Brain microvascular endothelial cell (primary cell): ENCODE data around the gene STRADB.

ENCODE experiments used
- DNase-seq: peaks from one replicate; pipeline ENCODE4 v3.0.0-alpha.2; 2020
- H3K27ac ChIP-seq: fragments of 250-450 bp; sonication (Bioruptor Pico); 2 replicates; pipeline ENCODE4 v1.5.1; 2020; ENCODE audit warnings: mild to moderate bottlenecking, moderate library complexity
- H3K27me3 ChIP-seq: fragments of 250-450 bp; sonication (Bioruptor Pico); replicated peaks from 2 replicates; pipeline ENCODE4 v1.5.1; 2020; ENCODE audit warnings: mild to moderate bottlenecking
- H3K36me3 ChIP-seq: fragments of 250-450 bp; sonication (Bioruptor Pico); replicated peaks from 2 replicates; pipeline ENCODE4 v1.5.1; 2020; ENCODE audit warnings: mild to moderate bottlenecking
- H3K4me3 ChIP-seq: 2 replicates; pipeline ENCODE4 v1.5.1; 2011; ENCODE audit warnings: low read depth, mild to moderate bottlenecking, control low read depth, low read length, moderate library complexity
- in situ Hi-C: cut with HindIII; loops from 2 replicates; pipeline ENCODE4 v1.10.0; 2017; ENCODE audit warnings: low sequenced_read_pairs, low pct_ligation_motif_present
- TF ChIP-seq, protein P1 (sequence below): IDR thresholded peaks from 2 replicates; pipeline ENCODE4 v1.5.1; 2011; ENCODE audit warnings: low read depth, mild to moderate bottlenecking, moderate library complexity, low read length, control low read depth, inconsistent platforms; ENCODE audit errors: missing control alignments

STRADB gene

DNA sequence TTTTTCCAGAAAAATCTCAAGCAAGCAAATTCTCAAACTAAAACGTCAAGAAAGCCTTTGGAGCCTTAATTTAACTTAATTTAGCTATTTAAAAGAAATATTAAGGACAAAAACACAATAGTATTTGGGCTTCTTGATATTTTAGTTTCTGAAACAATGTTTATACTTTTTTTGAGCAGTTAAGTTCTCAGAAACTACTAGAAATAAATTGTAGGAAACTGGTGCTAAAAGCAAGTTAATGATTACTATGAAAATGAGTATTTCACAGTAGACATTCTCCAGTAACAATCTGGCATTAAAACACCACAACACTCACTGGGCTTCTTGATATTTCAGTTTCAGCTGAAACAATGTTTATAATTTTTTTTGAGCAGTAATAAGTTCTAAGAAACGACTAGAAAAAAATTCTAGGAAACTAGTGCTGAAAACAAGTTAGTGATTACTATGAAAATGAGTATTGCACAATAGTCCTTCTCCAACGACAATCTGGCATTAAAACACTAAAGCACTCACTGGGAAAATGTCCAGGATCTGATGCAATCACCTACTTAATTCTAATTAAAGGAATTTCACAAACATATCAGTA, 45.4 kb upstream of the STRADB start:
- Histone ChIP-seq H3K36me3 (peaks cover 2% of the 10 kb centered on the region), H3K4me3 (no peak overlapping the region), H3K27ac (no peak overlapping the region), H3K27me3 (no peaks in the 10 kb centered on the region)
- no peak for DNase-seq
- TF ChIP-seq, protein P1, sequence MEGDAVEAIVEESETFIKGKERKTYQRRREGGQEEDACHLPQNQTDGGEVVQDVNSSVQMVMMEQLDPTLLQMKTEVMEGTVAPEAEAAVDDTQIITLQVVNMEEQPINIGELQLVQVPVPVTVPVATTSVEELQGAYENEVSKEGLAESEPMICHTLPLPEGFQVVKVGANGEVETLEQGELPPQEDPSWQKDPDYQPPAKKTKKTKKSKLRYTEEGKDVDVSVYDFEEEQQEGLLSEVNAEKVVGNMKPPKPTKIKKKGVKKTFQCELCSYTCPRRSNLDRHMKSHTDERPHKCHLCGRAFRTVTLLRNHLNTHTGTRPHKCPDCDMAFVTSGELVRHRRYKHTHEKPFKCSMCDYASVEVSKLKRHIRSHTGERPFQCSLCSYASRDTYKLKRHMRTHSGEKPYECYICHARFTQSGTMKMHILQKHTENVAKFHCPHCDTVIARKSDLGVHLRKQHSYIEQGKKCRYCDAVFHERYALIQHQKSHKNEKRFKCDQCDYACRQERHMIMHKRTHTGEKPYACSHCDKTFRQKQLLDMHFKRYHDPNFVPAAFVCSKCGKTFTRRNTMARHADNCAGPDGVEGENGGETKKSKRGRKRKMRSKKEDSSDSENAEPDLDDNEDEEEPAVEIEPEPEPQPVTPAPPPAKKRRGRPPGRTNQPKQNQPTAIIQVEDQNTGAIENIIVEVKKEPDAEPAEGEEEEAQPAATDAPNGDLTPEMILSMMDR: no peak
- in situ Hi-C loops: no loop called here

DNA sequence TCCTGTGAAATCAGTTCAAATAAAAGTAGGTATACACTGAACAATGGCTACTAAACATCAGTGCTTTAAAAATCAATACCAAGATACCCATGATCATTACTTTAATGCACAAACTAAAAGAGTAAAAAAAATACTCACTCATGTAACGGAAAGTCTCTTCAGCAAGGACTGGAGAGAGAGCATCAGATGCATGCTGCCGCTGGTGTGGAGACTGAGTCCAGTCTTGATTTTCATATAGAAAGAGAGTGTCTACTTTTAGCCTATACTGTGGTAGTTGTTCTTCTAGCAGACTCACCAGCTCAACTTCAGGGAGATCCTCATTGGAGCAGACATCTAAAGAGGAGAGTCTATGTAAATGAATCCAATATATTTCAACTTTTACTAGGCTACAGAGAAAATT, 44.3 kb upstream of the STRADB start:
- in situ Hi-C loops: no loop called here
- TF ChIP-seq, protein P1: no peak

DNA sequence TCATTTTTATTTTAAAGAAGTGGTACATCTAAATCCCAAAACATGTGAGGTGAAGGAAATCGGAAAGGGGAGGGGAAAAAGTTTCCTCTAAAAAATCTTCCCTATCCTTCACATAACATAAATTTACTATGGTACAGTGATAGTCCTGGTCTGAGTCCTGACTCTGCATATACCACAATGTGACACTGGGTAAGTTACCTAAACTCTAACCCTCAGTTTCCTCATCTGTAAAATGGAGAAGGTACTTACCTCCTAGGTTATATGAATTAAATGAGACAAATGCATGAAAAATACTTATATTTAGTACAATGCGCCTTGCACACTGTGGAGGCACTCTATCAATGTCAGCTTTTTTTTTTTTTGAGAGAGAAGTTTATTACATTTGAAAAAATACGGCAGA, 42.6 kb upstream of the STRADB start:
- in situ Hi-C loops: no loop called here
- TF ChIP-seq, protein P1: no peak
- H3K4me3 ChIP-seq: no peak overlapping the region
- no peak overlapping the region for H3K27ac ChIP-seq
- H3K36me3 ChIP-seq: peaks cover 2% of the 10 kb centered on the region
- DNase-seq: no peak
- no peaks in the 10 kb centered on the region for H3K27me3 ChIP-seq

More for the DNA sequence above, 44.3 kb upstream of the STRADB start:
- no peak overlapping the region for H3K4me3 ChIP-seq
- no peaks in the 10 kb centered on the region for H3K27me3 ChIP-seq
- DNase-seq: no peak
- H3K36me3 ChIP-seq: peaks cover 2% of the 10 kb centered on the region
- no peak overlapping the region for H3K27ac ChIP-seq

DNA sequence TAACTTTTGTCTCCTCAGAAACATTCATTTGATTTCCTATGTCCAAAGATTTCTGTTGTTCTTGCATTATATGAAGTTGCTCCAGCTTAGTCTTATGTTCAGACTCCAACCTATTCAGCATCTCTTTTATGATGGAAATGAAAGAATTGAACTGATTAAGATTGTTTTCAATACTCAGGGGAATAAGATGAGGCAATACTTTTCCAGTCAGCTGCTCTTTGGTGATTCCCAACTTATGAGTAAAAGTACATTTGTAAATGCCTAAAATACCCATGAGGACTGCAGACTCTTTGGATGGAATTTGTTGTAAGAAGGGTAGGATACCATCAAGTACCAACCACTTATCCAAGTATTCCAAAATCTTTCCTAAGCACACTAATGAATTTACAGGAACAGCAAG, 40.1 kb upstream of the STRADB start:
- no peak for DNase-seq
- no peak overlapping the region for H3K27ac ChIP-seq
- TF ChIP-seq, protein P1: no peak

DNA sequence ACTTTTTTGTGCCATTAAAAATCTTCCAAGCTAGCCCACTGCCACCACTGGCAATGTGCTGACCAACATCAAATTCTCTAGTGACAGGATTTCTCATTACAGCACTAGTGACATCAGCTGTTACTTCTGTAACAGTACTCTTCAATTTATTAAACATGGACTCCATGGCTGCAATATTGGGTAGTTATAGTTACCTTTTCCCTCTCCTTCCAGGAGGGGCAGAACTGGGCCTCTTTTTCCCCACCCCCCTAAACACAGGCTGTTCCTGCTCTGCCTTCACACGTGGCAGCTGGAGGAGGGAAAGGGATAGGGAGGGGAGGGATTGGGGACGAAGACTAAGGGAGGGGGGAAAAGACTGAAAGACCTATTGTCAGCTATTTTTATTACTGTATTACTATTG, 38.4 kb upstream of the STRADB start:
- TF ChIP-seq, protein P1: no peak
- Histone ChIP-seq H3K4me3 (no peak overlapping the region), H3K27ac (no peak overlapping the region), H3K36me3 (no peaks in the 10 kb centered on the region), H3K27me3 (no peaks in the 10 kb centered on the region)
- no peak for DNase-seq
- in situ Hi-C loops: no loop called here

More for the DNA sequence above, 40.1 kb upstream of the STRADB start:
- H3K4me3 ChIP-seq: no peak overlapping the region
- no peaks in the 10 kb centered on the region for H3K27me3 ChIP-seq
- in situ Hi-C loops: no loop called here
- H3K36me3 ChIP-seq: no peaks in the 10 kb centered on the region

DNA sequence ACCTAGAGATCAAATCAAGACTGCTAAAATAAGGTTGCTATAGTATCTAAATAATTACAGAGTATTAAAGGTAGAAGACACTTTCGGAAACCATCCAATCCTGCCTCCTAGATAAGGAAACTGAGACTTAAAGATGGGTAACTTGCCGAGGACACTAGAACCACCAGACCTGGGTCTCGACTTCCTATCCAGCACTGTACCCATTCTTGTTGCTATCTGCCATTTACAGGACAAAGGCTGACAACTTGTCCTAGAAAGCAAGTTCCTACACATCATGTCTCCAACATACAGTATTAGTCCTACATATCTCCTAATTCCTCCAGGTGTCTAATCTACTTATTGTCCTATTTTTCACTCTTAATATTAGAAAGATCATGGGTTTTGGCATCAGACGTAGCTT, 38.0 kb upstream of the STRADB start:
- DNase-seq: no peak
- H3K27me3 ChIP-seq: no peaks in the 10 kb centered on the region
- TF ChIP-seq, protein P1: no peak
- H3K27ac ChIP-seq: no peak overlapping the region
- H3K36me3 ChIP-seq: no peaks in the 10 kb centered on the region
- no peak overlapping the region for H3K4me3 ChIP-seq
- in situ Hi-C loops: no loop called here
